ENCODE measurements around the gene SIGLEC12.
"Not testable (repeated sequence)": the region's sequence is repeated elsewhere in the genome, so short reads cannot be mapped to it uniquely, and the experiment has no call there.

SIGLEC12 gene

GRCh38 chr19:51509823-51510660 is 8.4 kb upstream of the SIGLEC12 start:
- Mint-ChIP-seq H3K27ac (no peak overlapping the region), H3K4me1 (peaks cover 0 to 3% of the 10 kb centered on the region in 2 donors), H3K9me3 (no peaks in the 10 kb centered on the region), H3K27me3 (peaks cover 9 to 20% of the 10 kb centered on the region in 2 donors), H3K36me3 (no peaks in the 10 kb centered on the region), H3K4me3 (no peak overlapping the region)
- DNase-seq: no peak
- ATAC-seq (replicated peaks): no peak

GRCh38 chr19:51508059-51508733 is 6.6 kb upstream of the SIGLEC12 start:
- peaks cover 3% of the 10 kb centered on the region in 2 donors for H3K4me1 Mint-ChIP-seq
- H3K27ac Mint-ChIP-seq: no peak overlapping the region
- H3K4me3 Mint-ChIP-seq: no peak overlapping the region
- peaks cover 4 to 9% of the 10 kb centered on the region in 2 donors for H3K9me3 Mint-ChIP-seq
- ATAC-seq (replicated peaks) (no peak), DNase-seq (no peak)
- peaks cover 0 to 5% of the 10 kb centered on the region in 2 donors for H3K36me3 Mint-ChIP-seq
- peaks cover 18 to 26% of the 10 kb centered on the region in 2 donors for H3K27me3 Mint-ChIP-seq

DNA sequence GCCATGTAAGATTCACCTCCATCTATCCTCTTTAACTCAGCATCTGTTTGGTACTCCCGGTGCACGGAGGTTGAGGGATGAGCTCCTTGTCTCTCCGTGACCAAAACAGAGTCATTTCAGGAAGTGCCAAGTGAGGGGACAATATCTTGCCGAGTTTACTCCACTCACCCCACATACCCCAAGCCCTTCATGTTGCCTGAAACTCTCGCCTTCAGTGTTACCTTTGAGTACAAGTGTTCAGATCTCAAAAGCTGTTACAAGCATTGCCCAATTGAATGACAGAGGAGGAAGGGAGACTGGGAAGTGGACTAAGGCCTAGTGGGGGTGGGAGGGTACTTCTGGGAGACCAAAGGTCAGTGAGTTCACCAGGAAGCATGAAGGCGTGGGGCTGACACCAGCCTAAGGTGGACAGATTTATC is 6.0 kb upstream of the SIGLEC12 start:
- DNase-seq (no peak), ATAC-seq (replicated peaks) (no peak)
- peaks cover 18 to 26% of the 10 kb centered on the region in 2 donors for H3K27me3 Mint-ChIP-seq
- peaks cover 3 to 4% of the 10 kb centered on the region in 2 donors for H3K4me1 Mint-ChIP-seq
- peaks cover 0 to 5% of the 10 kb centered on the region in 2 donors for H3K36me3 Mint-ChIP-seq
- peaks cover 4 to 9% of the 10 kb centered on the region in 2 donors for H3K9me3 Mint-ChIP-seq
- no peak overlapping the region for H3K4me3 Mint-ChIP-seq
- peak overlapping the region; percentile 9 for H3K27ac Mint-ChIP-seq

GRCh38 chr19:51507192-51507591 is 5.6 kb upstream of the SIGLEC12 start:
- ATAC-seq (replicated peaks): no peak
- no peak overlapping the region for H3K4me3 Mint-ChIP-seq
- no peak for DNase-seq
- H3K27me3 Mint-ChIP-seq: peaks cover 18 to 29% of the 10 kb centered on the region in 2 donors
- peaks cover 4 to 9% of the 10 kb centered on the region in 2 donors for H3K9me3 Mint-ChIP-seq
- peaks cover 5 to 8% of the 10 kb centered on the region in 2 donors for H3K4me1 Mint-ChIP-seq
- peak overlapping the region; percentile 9 for H3K27ac Mint-ChIP-seq
- H3K36me3 Mint-ChIP-seq: peaks cover 0 to 5% of the 10 kb centered on the region in 2 donors

DNA sequence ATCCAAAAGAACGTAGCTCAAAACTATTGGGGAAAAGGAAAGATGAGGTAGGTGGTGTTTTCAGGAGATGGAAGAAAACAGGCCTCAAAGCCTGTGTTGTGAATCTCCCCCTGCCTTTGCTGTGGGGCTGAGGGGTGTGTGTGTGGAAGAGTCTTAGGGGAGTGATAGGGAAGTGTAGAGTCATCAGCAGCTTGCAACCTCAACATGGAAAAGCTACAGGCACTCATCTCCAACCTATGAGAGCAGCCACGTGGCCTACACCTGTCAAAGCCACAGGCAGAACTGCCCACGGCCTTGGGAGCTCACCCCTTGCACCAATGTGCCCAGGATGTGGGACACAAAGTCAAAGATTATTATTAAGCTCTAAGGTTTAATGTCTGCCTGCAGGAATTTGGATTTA is 4.3 kb upstream of the SIGLEC12 start:
- Mint-ChIP-seq H3K9me3 (peaks cover 4 to 9% of the 10 kb centered on the region in 2 donors), H3K36me3 (peaks cover 0 to 5% of the 10 kb centered on the region in 2 donors), H3K27me3 (peaks cover 18 to 29% of the 10 kb centered on the region in 2 donors), H3K27ac (no peak overlapping the region), H3K4me3 (no peak overlapping the region), H3K4me1 (peaks cover 16 to 21% of the 10 kb centered on the region in 2 donors)
- DNase-seq (no peak), ATAC-seq (replicated peaks) (no peak)

DNA sequence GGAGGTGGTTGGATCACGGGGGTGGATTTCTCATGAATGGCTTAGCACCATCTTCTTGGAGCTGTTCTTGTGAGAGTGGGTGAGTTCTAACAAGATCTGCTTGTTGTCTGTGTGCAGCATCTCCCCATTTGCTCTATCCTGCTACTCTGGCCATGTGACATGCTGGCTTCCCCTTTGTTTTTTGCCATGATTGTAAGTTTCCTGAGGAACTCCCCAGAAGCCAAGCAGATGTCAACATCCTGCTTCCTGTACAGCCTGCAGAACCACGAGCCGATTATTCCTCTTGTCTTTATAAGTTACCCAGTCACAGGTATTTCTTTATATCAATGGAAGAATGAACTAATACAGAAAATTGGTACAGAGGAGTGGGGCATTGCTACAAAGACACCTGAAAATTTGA is 2.3 kb upstream of the SIGLEC12 start:
- Mint-ChIP-seq H3K27ac (no peak overlapping the region), H3K9me3 (peaks cover 4 to 9% of the 10 kb centered on the region in 2 donors), H3K36me3 (peaks cover 0 to 5% of the 10 kb centered on the region in 2 donors), H3K4me1 (peaks cover 17 to 23% of the 10 kb centered on the region in 2 donors), H3K27me3 (peaks cover 17 to 25% of the 10 kb centered on the region in 2 donors), H3K4me3 (no peak overlapping the region)
- no peak for DNase-seq
- no peak for ATAC-seq (replicated peaks)

DNA sequence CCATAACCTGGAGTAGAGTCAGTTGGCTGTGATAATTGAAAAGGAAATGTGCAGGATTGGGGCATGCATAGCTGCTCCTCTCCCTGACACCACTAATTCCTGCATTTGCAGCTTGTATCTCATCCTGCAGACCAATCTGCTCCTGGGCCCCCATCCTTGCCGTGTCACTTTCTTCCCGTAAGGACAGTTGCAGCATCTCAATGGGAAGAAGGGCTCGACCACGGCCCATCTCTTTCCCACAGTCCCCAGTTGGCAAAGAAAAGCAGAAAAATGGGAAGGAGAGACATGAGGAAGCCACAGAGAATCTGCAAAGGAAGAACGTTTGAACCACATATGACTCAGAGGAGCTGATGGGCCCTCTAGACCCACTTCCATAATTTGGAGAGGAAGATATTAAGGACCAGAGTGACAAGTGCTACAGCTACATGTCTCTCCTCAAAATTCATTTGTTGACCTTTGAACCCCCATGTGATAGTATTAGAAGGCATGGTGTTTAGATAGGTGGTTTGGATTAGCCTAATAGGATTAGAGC is 1.8 kb upstream of the SIGLEC12 start:
- Mint-ChIP-seq H3K4me1 (peaks cover 15 to 23% of the 10 kb centered on the region in 2 donors), H3K4me3 (no peak overlapping the region), H3K27ac (no peak overlapping the region), H3K36me3 (peaks cover 0 to 5% of the 10 kb centered on the region in 2 donors), H3K9me3 (peaks cover 4 to 9% of the 10 kb centered on the region in 2 donors), H3K27me3 (peaks cover 17 to 23% of the 10 kb centered on the region in 2 donors)
- DNase-seq: no peak
- ATAC-seq (replicated peaks): no peak

- H3K9me3 Mint-ChIP-seq; ATAC-seq (replicated peaks); H3K4me3 Mint-ChIP-seq; DNase-seq; H3K36me3 Mint-ChIP-seq: not testable (repeated sequence)
- H3K27me3 Mint-ChIP-seq: peaks cover 21 to 27% of the 10 kb centered on the region in 2 donors
- peak overlapping the region; percentile 62 for H3K27ac Mint-ChIP-seq
- peaks cover 14 to 23% of the 10 kb centered on the region in 2 donors for H3K4me1 Mint-ChIP-seq
These were observed 669 bp downstream of the SIGLEC12 start for GRCh38 chr19:51500931-51501330.

DNA sequence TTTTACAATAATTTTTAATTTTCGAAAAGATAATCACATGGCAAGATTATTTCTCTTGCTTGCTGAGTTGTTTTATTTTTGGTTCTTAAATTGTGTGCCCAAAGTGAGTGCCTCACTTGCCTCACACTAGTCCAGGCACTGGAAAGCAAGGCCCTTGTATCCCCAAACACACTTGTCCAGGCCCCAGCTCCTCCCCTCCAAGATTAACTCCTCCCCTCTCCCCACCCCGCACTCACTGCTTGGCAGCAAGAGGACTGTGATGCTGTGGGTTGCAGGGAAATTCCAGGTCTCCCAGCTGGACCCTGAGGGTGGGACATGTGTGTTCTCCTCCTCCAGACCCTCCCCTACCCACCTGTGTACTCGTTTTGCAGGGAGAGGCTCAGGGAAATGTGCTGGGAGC is 3.9 kb downstream of the SIGLEC12 start:
- DNase-seq (no peak), ATAC-seq (replicated peaks) (no peak)
- Mint-ChIP-seq H3K36me3 (no peaks in the 10 kb centered on the region), H3K27ac (no peak overlapping the region), H3K9me3 (no peaks in the 10 kb centered on the region), H3K4me3 (no peak overlapping the region), H3K4me1 (peaks cover 14 to 19% of the 10 kb centered on the region in 2 donors), H3K27me3 (peaks cover 24 to 33% of the 10 kb centered on the region in 2 donors)

DNA sequence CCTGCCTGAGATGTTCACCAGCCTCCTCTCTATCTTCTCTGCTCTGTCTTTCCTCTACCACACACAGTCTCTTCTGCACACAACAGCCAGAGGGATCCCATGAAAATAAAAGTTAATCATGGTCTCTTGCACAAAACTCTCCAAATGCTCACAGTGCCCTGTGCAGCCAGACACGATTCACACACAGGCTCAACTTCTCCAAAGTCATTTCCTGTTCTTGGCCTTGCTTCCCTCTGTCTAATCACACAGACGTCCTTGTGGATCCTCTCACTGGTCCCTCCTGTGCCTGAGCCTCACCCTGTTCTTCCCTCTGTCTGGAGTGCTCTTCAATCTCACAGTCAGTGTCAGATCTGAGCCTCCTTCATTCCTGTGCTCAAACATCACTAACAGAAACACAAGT is 7.8 kb downstream of the SIGLEC12 start:
- H3K27me3 Mint-ChIP-seq: peaks cover 28 to 34% of the 10 kb centered on the region in 2 donors
- H3K9me3 Mint-ChIP-seq: no peaks in the 10 kb centered on the region
- no peaks in the 10 kb centered on the region for H3K36me3 Mint-ChIP-seq
- DNase-seq (no peak), ATAC-seq (replicated peaks) (no peak)
- H3K27ac Mint-ChIP-seq: no peak overlapping the region
- no peak overlapping the region for H3K4me3 Mint-ChIP-seq
- peaks cover 3 to 6% of the 10 kb centered on the region in 2 donors for H3K4me1 Mint-ChIP-seq

DNA sequence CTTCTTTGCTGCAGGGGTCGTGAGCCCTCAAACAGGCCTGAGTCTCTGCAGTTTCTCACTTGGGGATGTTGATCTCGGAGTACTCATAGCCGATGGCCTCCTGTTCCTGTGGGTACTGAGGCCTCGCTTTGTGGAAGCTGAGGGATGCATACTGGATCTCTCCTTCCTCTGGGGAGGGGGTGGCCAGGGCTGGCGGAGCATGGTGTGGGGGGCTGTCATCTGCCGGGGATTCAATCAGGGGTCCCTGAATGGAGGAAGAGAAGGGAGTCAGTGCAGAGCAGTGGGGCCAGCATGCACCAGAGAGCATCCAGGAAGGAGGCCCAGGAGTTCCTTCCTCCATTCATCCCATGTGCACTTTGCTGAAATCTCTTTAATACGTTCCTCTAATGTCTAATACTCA is 10.0 kb downstream of the SIGLEC12 start:
- H3K36me3 Mint-ChIP-seq: no peaks in the 10 kb centered on the region
- H3K4me3 Mint-ChIP-seq: no peak overlapping the region
- H3K27ac Mint-ChIP-seq: no peak overlapping the region
- DNase-seq (no peak), ATAC-seq (replicated peaks) (no peak)
- peaks cover 3 to 12% of the 10 kb centered on the region in 2 donors for H3K4me1 Mint-ChIP-seq
- no peaks in the 10 kb centered on the region for H3K9me3 Mint-ChIP-seq
- peaks cover 18 to 31% of the 10 kb centered on the region in 2 donors for H3K27me3 Mint-ChIP-seq

- peaks cover 3 to 12% of the 10 kb centered on the region in 2 donors for H3K4me1 Mint-ChIP-seq
- DNase-seq: no peak
- ATAC-seq (replicated peaks): no peak
- H3K27me3 Mint-ChIP-seq: peaks cover 18 to 33% of the 10 kb centered on the region in 2 donors
- H3K36me3 Mint-ChIP-seq: no peaks in the 10 kb centered on the region
- H3K9me3 Mint-ChIP-seq: peaks cover 0 to 4% of the 10 kb centered on the region in 2 donors
- H3K4me3 Mint-ChIP-seq: no peak overlapping the region
- no peak overlapping the region for H3K27ac Mint-ChIP-seq
These were observed 10.9 kb downstream of the SIGLEC12 start for GRCh38 chr19:51490676-51491075.

GRCh38 chr19:51489113-51489512 is 12.5 kb downstream of the SIGLEC12 start:
- DNase-seq (no peak), ATAC-seq (replicated peaks) (peak; percentile 51 to 57)
- Mint-ChIP-seq H3K4me1 (peaks cover 3 to 12% of the 10 kb centered on the region in 2 donors), H3K4me3 (no peak overlapping the region), H3K9me3 (peaks cover 0 to 4% of the 10 kb centered on the region in 2 donors), H3K36me3 (no peaks in the 10 kb centered on the region), H3K27ac (no peak overlapping the region), H3K27me3 (peaks cover 31 to 43% of the 10 kb centered on the region in 2 donors)

GRCh38 chr19:51488491-51488890 is 13.1 kb downstream of the SIGLEC12 start:
- Mint-ChIP-seq H3K27ac (no peak overlapping the region), H3K4me1 (peaks cover 3 to 12% of the 10 kb centered on the region in 2 donors), H3K9me3 (peaks cover 0 to 4% of the 10 kb centered on the region in 2 donors), H3K36me3 (no peaks in the 10 kb centered on the region), H3K27me3 (peaks cover 32 to 41% of the 10 kb centered on the region in 2 donors), H3K4me3 (no peak overlapping the region)
- DNase-seq (no peak), ATAC-seq (replicated peaks) (no peak)
